ENCODE data around the gene MYO5A.
"Not testable (repeated sequence)": the region's sequence is repeated elsewhere in the genome, so short reads cannot be mapped to it uniquely, and the experiment has no call there.

MYO5A gene

DNA sequence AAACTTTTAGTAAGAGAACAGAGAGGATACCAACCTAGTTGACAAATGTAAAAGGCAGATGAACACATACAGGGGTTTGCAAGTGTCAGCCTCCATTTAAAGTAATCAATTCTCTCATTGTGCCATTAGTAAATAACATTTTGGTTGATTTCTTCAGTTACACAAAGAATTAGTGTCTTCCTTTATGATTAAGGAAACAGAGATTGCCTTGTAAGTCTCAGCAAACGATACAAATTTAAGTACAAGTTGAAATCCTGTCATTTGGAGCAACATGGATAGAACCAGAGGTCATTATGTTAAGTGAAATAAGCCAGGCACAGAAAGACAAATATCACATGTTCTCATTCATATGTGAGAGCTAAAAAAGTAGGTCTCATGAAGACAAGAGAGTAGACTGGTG, 26.1 kb downstream of the MYO5A start:
- DNase-seq = no peak

GRCh38 chr15:52499506-52499905, 29.2 kb downstream of the MYO5A start:
- DNase-seq = no peak

DNA sequence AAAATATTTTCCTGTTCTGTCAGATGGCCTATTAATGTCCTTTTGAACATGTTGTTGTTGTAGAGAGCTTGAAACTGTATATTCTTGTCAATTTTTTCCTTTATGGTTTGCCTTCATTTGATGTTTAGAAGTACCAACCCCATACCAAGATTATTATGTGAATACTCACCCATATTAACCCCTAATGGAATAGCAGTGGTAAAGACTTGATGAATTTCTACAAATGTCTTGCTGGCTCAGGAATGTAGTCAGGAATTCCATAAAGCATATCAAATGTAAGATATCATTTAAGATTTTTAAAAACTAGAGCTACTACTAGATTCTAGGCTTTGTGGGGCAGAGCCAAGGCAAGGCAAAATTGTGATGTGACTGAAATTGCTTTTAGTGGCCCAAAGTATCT, 30.0 kb downstream of the MYO5A start:
- no peak for DNase-seq

DNA sequence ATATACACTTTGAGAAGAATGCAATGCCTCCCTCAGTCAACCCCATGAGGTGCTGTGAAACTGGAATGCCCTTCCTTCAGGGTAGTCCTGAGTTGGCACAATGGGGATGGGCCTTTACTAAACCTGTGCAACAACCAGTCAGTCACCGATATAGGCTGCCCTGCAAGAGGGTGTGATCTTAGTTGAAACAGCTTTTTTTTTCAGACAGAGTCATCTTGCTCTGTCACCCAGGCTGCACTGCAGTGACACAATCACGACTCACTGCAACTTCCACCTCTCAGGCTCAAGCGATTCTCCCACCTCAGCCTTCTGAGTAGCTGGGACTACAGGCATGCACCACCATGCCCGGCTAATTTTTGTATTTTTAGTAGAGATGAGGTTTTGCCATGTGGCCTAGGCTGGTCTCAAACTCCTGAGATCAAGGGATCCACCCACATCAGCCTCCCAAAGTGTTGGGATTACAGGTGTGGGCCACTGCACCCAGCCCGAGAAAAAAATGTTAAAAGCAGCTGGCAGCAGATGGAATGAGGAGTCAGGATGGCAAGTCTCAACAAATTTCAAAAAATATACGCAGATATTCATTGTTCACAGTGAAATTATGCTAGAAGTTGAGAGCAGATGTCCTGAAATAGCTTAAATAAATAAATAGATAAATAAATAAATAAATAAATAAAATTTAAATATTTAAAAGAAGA, 31.8 kb downstream of the MYO5A start:
- peak; percentile 43 to 51 for DNase-seq

DNA sequence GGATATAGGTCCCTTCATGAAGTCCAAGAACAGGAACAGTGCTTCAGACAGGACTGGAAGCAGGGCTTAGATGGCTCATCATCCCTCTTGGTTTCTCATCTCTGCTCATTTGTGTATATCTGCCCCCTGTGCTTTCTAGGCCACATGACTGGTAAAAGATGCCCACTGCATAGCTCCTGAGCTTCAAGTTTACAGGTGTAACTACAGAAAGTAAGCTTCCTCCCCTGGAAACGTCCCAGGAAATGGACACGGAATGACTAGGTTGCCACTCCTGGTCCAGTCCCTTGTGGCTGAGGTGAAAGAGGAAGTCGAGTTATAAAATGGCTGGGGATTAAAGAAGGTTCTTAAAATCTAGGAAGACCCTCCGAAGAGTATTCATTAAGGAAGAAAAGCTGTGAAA, 32.5 kb downstream of the MYO5A start:
- DNase-seq = no peak

DNA sequence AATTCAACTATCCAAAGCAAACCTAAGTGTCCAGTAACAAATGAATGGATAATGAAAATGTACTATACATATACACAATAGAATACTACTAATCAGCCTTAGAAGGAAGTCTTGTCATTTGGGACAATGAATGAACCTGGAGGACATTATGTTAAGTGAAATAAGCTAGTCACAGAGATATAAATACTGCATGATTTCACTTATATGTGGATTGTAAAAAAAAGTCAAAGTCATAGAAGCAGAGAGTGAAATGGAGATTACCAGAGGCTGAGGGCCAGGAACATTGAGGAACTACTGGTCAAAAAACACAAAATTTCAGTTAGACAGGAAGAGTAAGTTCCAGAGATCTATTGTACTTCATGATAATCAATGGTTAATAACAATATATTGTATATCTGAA, 33.6 kb downstream of the MYO5A start:
- no peak for DNase-seq

- no peak for DNase-seq
Measured at GRCh38 chr15:52493968-52494367, 34.7 kb downstream of the MYO5A start.

DNA sequence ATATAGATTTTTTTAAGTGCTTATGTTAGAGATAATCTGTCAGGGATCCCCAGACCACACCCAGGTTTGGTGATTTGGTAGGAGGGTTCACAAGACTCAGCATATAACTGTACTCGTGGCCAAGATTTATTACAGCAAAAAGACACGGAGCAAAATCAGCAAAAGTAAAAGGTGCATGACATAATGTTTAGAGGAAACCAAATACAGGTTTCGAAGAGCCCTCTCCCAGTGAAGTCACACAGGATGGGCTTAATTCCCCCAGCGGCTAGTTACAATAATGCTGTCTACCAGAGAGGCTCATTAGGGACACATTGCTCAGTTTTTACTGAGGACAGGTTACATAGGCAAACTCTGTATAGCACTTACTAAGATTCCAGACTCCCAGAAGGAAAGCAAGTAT, 36.5 kb downstream of the MYO5A start:
- no peak for DNase-seq

DNA sequence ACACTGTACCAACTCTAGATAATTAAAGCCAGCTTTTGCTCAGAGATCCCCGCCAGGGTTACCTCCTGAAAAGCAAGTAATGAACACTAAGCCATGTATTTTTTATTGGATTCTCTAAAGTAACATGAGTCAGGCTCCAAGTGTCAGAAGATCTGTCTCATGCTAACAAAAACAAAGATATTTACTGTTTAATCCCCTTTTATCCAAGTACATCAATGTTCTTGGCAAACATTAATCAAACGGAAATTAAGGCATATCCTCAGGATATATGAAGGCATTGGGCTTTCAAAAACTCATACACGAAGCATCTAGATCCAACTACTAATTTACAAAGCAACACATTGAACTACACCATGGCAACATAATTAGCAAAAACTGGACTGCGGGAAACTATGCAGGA, 37.2 kb downstream of the MYO5A start:
- DNase-seq = no peak

GRCh38 chr15:52489430-52489829, 39.2 kb downstream of the MYO5A start:
- not testable (repeated sequence) for DNase-seq

- DNase-seq = no peak
Measured at GRCh38 chr15:52488830-52489229, 39.9 kb downstream of the MYO5A start.

- DNase-seq = no peak
Measured at GRCh38 chr15:52486003-52486996, 42.4 kb downstream of the MYO5A start.

DNA sequence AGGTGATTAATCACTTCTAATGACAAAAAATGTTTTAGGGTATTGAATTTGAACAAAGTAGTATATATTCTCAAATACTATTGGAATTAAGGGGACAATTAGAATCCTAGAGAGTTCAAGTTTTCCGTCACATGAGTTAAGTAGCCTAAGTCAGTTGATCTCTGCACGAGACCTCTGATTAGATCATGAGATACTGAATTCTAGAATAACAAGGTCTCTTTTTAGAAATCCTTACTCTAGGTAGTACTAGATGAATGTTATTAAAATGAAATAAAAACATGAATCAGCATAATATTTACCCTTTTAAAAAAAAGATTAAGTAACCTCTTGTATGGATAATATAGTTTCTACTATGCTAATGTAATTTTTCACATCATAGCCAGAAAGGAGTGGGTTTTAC, 43.4 kb downstream of the MYO5A start:
- DNase-seq = no peak

GRCh38 chr15:52483707-52484106, 45.0 kb downstream of the MYO5A start:
- DNase-seq = no peak

GRCh38 chr15:52481915-52482314, 46.8 kb downstream of the MYO5A start:
- DNase-seq = peak in 1 of 2 experiments; percentile 33

GRCh38 chr15:52480990-52481389, 47.7 kb downstream of the MYO5A start:
- DNase-seq = no peak

DNA sequence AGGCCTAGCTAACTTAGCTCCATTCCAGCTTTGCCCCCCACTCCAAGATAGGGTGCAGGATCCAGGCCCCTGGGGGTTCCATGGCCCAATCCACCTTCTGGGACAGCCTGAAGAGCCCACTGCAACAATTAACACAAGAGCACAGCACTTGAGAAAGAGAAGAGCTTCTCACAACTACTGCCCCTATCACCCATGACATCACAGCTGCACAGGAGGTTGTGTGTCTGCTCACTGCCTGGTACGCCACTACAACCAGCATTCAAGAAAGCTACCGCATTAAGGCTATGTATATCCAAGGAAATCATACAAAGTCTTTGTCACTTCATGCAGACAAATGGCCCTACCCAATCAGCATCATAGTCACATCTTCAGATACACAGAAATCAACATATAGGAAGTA, 62.0 kb downstream of the MYO5A start:
- DNase-seq = no peak

DNA sequence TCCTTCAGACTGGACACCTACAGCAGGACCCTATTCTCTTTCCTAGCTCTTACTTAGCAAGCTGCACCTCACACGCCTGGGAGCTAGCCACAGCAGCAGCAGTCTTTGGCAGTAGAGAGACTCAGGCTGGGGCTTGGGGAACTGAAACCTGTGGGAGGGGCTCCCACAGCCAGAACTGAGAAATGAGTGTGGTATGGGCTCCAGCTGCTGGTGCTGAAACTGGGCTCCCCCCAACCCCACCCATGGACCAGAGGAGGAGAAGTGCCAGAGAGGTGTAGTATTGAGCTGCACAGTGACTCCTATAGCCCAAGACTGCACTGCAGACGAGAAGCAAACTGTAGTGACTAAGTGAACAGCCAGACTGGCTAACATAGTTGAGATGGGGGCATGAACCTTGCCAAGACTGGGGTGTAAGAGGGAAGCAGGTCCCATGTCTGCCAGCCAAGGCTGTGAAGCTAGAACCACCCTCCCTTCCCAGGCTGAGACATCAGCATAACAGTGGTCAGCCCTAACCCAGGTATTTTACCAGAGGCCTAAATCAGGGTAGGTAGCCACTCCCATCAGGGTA, 62.5 kb downstream of the MYO5A start:
- peak in 1 of 2 experiments; percentile 17 for DNase-seq

GRCh38 chr15:52464478-52464877, 64.2 kb downstream of the MYO5A start:
- DNase-seq = no peak

- no peak for DNase-seq
Measured at GRCh38 chr15:52464040-52464439, 64.6 kb downstream of the MYO5A start.

- no peak for DNase-seq
Measured at GRCh38 chr15:52463638-52464037, 65.0 kb downstream of the MYO5A start.

- DNase-seq = no peak
Measured at GRCh38 chr15:52462806-52463360, 65.8 kb downstream of the MYO5A start.

GRCh38 chr15:52459701-52460100, 69.0 kb downstream of the MYO5A start:
- DNase-seq = not testable (repeated sequence)
